MM.1S (cell line): ENCODE data around the gene RPS16.

ENCODE experiments used
- DNase-seq: peaks from one replicate; pipeline ENCODE4 v3.0.0-alpha.2; 2015
- H2AFZ ChIP-seq: fragments of 300-600 bp; sonication (generic); 2 replicates; pipeline ENCODE4 v1.6.0; 2016; ENCODE audit warnings: antibody characterized with exemption, low read length
- H3F3A ChIP-seq: fragments of 300-600 bp; sonication (generic); 2 replicates; pipeline ENCODE4 v1.6.1; 2016; ENCODE audit warnings: mild to moderate bottlenecking, antibody characterized with exemption, low read length, moderate library complexity, mixed read lengths; ENCODE audit not compliant: insufficient read depth
- H3K27ac ChIP-seq: fragments of 300-600 bp; sonication (generic); 2 replicates; pipeline ENCODE4 v1.5.1; 2016; ENCODE audit warnings: mild to moderate bottlenecking, low read length
- H3K27me3 ChIP-seq: fragments of 300-600 bp; sonication (generic); replicated peaks from 2 replicates; pipeline ENCODE4 v1.6.0; 2016; ENCODE audit warnings: low read length; ENCODE audit not compliant: insufficient read depth
- H3K36me3 ChIP-seq: fragments of 300-600 bp; sonication (generic); replicated peaks from 2 replicates; pipeline ENCODE4 v1.6.1; 2016; ENCODE audit warnings: mild to moderate bottlenecking, low read length, mixed read lengths; ENCODE audit not compliant: insufficient read depth
- H3K4me1 ChIP-seq: fragments of 300-600 bp; sonication (generic); 2 replicates; pipeline ENCODE4 v1.6.1; 2016; ENCODE audit warnings: low read length, mixed read lengths
- H3K4me2 ChIP-seq: fragments of 300-600 bp; sonication (generic); 2 replicates; pipeline ENCODE4 v1.6.0; 2016; ENCODE audit warnings: low read depth, low read length
- H3K4me3 ChIP-seq: fragments of 300-600 bp; sonication (generic); 2 replicates; pipeline ENCODE4 v1.5.1; 2016; ENCODE audit warnings: low read length, mixed read lengths
- H3K79me2 ChIP-seq: fragments of 300-600 bp; sonication (generic); 2 replicates; pipeline ENCODE4 v1.6.1; 2016; ENCODE audit warnings: mixed run types, low read length, mixed read lengths
- H3K9ac ChIP-seq: fragments of 300-600 bp; sonication (generic); 2 replicates; pipeline ENCODE4 v1.6.1; 2016; ENCODE audit warnings: low read length, mixed read lengths
- H3K9me2 ChIP-seq: fragments of 300-600 bp; sonication (generic); replicated peaks from 2 replicates; pipeline ENCODE4 v1.6.1; 2016; ENCODE audit warnings: mild to moderate bottlenecking, low read length, mixed read lengths; ENCODE audit not compliant: insufficient read depth
- H3K9me3 ChIP-seq: fragments of 300-600 bp; sonication (generic); replicated peaks from 2 replicates; pipeline ENCODE4 v1.6.1; 2016; ENCODE audit warnings: mild to moderate bottlenecking, low read length, mixed read lengths; ENCODE audit not compliant: insufficient read depth
- H4K20me1 ChIP-seq: fragments of 300-600 bp; sonication (generic); 2 replicates; pipeline ENCODE4 v1.6.1; 2016; ENCODE audit warnings: mild to moderate bottlenecking, low read length, moderate library complexity, mixed read lengths; ENCODE audit not compliant: insufficient read depth
- EZH2 ChIP-seq: fragments of 300-600 bp; sonication (generic); optimal IDR thresholded peaks from 2 replicates; pipeline ENCODE3; 2017; ENCODE audit warnings: low read depth, mild to moderate bottlenecking, antibody characterized with exemption, low read length, mixed read lengths
- EZH2phosphoT487 ChIP-seq: fragments of 300-600 bp; sonication (generic); IDR thresholded peaks from 2 replicates; pipeline ENCODE4 v1.6.1; 2018; ENCODE audit warnings: antibody characterized with exemption, low read length
- TF ChIP-seq, protein P1 (sequence below): fragments of 300-600 bp; sonication (generic); IDR thresholded peaks from 2 replicates; pipeline ENCODE4 v1.5.1; 2016; ENCODE audit warnings: antibody characterized with exemption, low read length, mixed read lengths

Gene RPS16

DNA sequence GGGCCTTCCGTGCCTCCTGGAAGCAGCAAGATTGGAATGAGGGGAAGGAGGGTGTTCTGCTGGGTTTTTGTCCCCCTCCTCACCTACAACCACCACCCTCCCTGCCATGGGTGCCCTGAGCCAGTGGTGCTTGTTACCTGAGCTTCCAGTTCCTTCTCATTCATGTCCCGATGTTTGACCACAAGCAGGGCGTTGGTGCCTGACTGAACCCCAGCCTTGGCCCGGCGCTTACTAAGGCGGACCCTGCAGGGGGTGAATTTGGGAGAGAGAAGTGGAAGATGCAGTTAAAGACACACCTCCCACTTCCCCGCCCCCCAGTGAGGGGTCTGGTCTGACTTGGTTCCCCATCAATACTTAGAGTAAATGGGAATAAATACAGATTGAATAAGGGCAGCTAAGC, 49.2 kb downstream of the RPS16 start:
- no peak overlapping the region for H3K9ac ChIP-seq
- no peak overlapping the region for H2AFZ ChIP-seq
- no peaks in the 10 kb centered on the region for H4K20me1 ChIP-seq
- H3K4me2 ChIP-seq = no peak overlapping the region
- no peak overlapping the region for H3K4me3 ChIP-seq
- H3F3A ChIP-seq = peaks cover 3% of the 10 kb centered on the region; the same call in 1 of the 2 replicates
- DNase-seq = no peak
- no peaks in the 10 kb centered on the region for H3K27me3 ChIP-seq
- H3K27ac ChIP-seq = no peak overlapping the region
- no peaks in the 10 kb centered on the region for H3K36me3 ChIP-seq
- H3K79me2 ChIP-seq = peaks cover 22% of the 10 kb centered on the region
- H3K4me1 ChIP-seq = peaks cover 7% of the 10 kb centered on the region
- TF ChIP-seq, protein P1, sequence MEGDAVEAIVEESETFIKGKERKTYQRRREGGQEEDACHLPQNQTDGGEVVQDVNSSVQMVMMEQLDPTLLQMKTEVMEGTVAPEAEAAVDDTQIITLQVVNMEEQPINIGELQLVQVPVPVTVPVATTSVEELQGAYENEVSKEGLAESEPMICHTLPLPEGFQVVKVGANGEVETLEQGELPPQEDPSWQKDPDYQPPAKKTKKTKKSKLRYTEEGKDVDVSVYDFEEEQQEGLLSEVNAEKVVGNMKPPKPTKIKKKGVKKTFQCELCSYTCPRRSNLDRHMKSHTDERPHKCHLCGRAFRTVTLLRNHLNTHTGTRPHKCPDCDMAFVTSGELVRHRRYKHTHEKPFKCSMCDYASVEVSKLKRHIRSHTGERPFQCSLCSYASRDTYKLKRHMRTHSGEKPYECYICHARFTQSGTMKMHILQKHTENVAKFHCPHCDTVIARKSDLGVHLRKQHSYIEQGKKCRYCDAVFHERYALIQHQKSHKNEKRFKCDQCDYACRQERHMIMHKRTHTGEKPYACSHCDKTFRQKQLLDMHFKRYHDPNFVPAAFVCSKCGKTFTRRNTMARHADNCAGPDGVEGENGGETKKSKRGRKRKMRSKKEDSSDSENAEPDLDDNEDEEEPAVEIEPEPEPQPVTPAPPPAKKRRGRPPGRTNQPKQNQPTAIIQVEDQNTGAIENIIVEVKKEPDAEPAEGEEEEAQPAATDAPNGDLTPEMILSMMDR = no peak
- TF ChIP-seq EZH2 (no peak), EZH2phosphoT487 (no peak)
- H3K9me3 ChIP-seq = no peaks in the 10 kb centered on the region
- no peaks in the 10 kb centered on the region for H3K9me2 ChIP-seq

DNA sequence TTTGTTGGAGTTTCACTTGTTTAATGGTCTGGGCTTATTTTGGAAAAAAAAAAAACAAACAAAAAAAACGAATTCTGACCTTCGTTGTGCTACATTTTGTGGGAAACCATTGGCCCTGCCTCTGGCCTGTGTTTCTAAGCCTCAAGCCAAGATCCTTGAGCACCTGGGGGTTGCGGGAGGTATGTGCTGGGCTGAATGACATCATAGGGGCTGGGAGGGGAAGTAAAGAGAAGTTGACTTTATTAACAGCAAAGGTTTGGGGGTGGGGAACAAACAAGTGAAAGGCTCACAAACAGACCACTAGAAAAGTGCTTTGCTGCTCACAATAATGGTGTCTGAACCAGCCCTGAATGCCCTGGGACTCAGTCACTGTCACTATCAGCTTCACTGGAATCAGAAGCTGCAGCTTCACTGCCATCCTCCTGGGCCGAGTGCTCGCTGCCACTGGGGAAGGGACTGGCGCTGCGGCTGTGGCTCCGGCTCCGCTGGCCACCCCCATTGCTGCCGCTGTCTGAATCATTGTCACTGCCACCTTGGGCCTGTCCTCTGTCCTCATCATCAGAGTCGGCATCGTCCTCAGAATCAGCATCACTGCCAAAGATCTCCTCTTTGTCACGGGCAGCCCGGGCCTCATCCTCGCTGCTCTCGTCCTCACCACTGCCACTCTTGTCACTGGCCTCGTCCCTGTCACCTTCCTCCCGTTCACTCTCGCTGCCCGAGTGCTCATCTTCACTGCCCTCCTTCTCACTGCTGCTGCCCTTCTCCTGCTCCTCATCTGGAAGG, 49.9 kb downstream of the RPS16 start:
- no peak overlapping the region for H3K4me3 ChIP-seq
- H3F3A ChIP-seq = no peaks in the 10 kb centered on the region
- no peak for DNase-seq
- H3K4me2 ChIP-seq = no peak overlapping the region
- H3K27ac ChIP-seq = no peak overlapping the region
- H4K20me1 ChIP-seq = no peaks in the 10 kb centered on the region
- H3K4me1 ChIP-seq = peaks cover 7% of the 10 kb centered on the region
- TF ChIP-seq EZH2phosphoT487 (no peak), EZH2 (no peak)
- TF ChIP-seq, protein P1 = no peak
- no peak overlapping the region for H3K9ac ChIP-seq
- H3K27me3 ChIP-seq = no peaks in the 10 kb centered on the region
- no peaks in the 10 kb centered on the region for H3K36me3 ChIP-seq
- H3K9me3 ChIP-seq = no peaks in the 10 kb centered on the region
- peaks cover 19% of the 10 kb centered on the region for H3K79me2 ChIP-seq
- H3K9me2 ChIP-seq = no peaks in the 10 kb centered on the region
- no peak overlapping the region for H2AFZ ChIP-seq

DNA sequence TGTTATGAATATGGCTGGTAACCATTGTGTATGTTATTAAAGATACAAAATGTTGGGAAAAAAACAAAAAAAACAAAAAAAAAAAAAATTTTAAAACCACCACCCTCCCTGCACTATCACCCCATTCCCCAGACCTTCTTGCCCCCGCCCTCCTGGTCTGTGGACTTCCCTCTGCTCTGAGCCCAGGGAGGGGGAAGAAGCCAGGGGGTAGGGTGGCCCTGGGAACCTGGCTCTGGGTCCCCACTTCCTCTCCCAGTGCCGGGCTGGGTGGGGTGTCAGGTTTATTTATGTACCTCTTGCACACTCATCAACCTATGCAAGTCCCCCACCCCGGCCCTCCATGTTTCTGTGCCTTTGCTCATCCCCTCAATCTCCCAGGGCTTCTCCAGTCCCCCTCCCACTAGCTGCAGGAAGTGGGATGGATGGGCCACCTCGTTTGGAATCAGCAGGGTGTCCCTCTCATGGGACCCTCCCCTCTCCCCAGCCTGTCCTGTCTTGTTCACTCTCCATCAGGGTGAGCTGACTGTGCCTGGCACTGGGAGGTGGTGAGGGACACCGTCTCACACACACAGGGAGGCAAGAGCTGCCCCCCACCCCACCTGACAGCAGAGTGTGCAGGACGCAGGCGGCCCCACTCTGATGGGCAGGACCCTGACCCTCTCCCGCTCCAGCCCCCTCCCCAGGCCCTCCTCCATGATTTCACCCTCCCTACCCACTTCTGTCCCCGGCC, 50.7 kb downstream of the RPS16 start:
- Histone ChIP-seq H3K9ac (no peak overlapping the region), H3K9me2 (no peaks in the 10 kb centered on the region), H3K27ac (no peak overlapping the region), H3F3A (no peaks in the 10 kb centered on the region), H2AFZ (no peak overlapping the region), H3K79me2 (peaks cover 12% of the 10 kb centered on the region), H3K36me3 (no peaks in the 10 kb centered on the region), H3K4me3 (no peak overlapping the region), H3K4me1 (peaks cover 5% of the 10 kb centered on the region), H3K9me3 (no peaks in the 10 kb centered on the region), H3K27me3 (no peaks in the 10 kb centered on the region), H3K4me2 (no peak overlapping the region), H4K20me1 (no peaks in the 10 kb centered on the region)
- no peak for TF ChIP-seq EZH2
- TF ChIP-seq, protein P1 = no peak
- no peak for TF ChIP-seq EZH2phosphoT487
- no peak for DNase-seq
